Loucy (cell line): ENCODE results near the gene LY6G5B.

Experiments
- H2AFZ ChIP-seq: fragments of 200-600 bp; sonication (generic); 2 replicates; pipeline ENCODE4 v1.6.0; 2016; ENCODE audit warnings: antibody characterized with exemption, mild to moderate bottlenecking, low read length, moderate library complexity
- H3F3A ChIP-seq: fragments of 200-600 bp; 2 replicates; pipeline ENCODE4 v1.6.0; 2016; ENCODE audit warnings: antibody characterized with exemption, low read depth, mild to moderate bottlenecking
- H3K27me3 ChIP-seq: fragments of 200-600 bp; sonication (generic); 2 replicates; pipeline ENCODE4 v1.6.1; 2014; ENCODE audit warnings: low read length, mild to moderate bottlenecking; ENCODE audit not compliant: insufficient read depth, poor library complexity, severe bottlenecking
- H3K36me3 ChIP-seq: fragments of 200-600 bp; sonication (generic); 2 replicates; pipeline ENCODE4 v1.6.1; 2016; ENCODE audit warnings: low read length; ENCODE audit not compliant: insufficient read depth
- H3K4me1 ChIP-seq: fragments of 200-600 bp; sonication (generic); 2 replicates; pipeline ENCODE4 v1.5.1; 2014; ENCODE audit warnings: low read length, mild to moderate bottlenecking; ENCODE audit not compliant: insufficient read depth, poor library complexity, severe bottlenecking
- H3K4me2 ChIP-seq: fragments of 200-600 bp; sonication (generic); 2 replicates; pipeline ENCODE4 v1.6.0; 2014; ENCODE audit warnings: antibody characterized with exemption, low read length, low read depth, mild to moderate bottlenecking; ENCODE audit not compliant: poor library complexity, severe bottlenecking
- H3K4me3 ChIP-seq: fragments of 200-600 bp; sonication (generic); 2 replicates; pipeline ENCODE4 v1.5.1; 2014; ENCODE audit warnings: low read length, mild to moderate bottlenecking, mixed read lengths; ENCODE audit not compliant: poor library complexity, severe bottlenecking
- H3K79me2 ChIP-seq: fragments of 200-600 bp; sonication (generic); 2 replicates; pipeline ENCODE4 v1.6.1; 2014; ENCODE audit warnings: low read length; ENCODE audit not compliant: insufficient read depth
- H3K9ac ChIP-seq: fragments of 200-600 bp; sonication (generic); 2 replicates; pipeline ENCODE4 v1.6.0; 2014; ENCODE audit warnings: mild to moderate bottlenecking, low read depth, low read length, moderate library complexity; ENCODE audit not compliant: poor library complexity, severe bottlenecking
- H3K9me2 ChIP-seq: fragments of 200-600 bp; sonication (generic); replicated peaks from 2 replicates; pipeline ENCODE4 v1.6.1; 2016; ENCODE audit warnings: low read depth, low read length, mixed read lengths
- H3K9me3 ChIP-seq: fragments of 200-600 bp; sonication (generic); 2 replicates; pipeline ENCODE4 v1.6.1; 2014; ENCODE audit warnings: mild to moderate bottlenecking, antibody characterized with exemption, low read length, low read depth; ENCODE audit not compliant: insufficient read depth
- H4K20me1 ChIP-seq: fragments of 200-600 bp; sonication (generic); 2 replicates; pipeline ENCODE4 v1.6.0; 2014; ENCODE audit warnings: antibody characterized with exemption, low read length, mild to moderate bottlenecking; ENCODE audit not compliant: insufficient read depth, poor library complexity, severe bottlenecking
- CTCF ChIP-seq: fragments of 200-600 bp; sonication (generic); conservative IDR thresholded peaks from 2 replicates; pipeline ENCODE4 v1.5.1; 2014; ENCODE audit warnings: mild to moderate bottlenecking, antibody characterized with exemption, low read length
- EZH2phosphoT487 ChIP-seq: fragments of 200-600 bp; IDR thresholded peaks from 2 replicates; pipeline ENCODE4 v1.6.1; 2018; ENCODE audit warnings: antibody characterized with exemption, mild to moderate bottlenecking, moderate library complexity, borderline replicate concordance

Gene LY6G5B

GRCh38 chr6:31702819-31703716 lies 33.3 kb downstream of the LY6G5B start, which contains the start of gene ABHD16A:
TSS of gene ABHD16A (minus strand) at chr6:31703324. CDS start at chr6:31703281, 43 bp downstream.
- Histone ChIP-seq H3K27me3 (no peaks in the 10 kb centered on the region), H3K36me3 (no peaks in the 10 kb centered on the region), H2AFZ (peak within 1 kb of the TSS; percentile 77), H3K4me2 (peak within 1 kb of the TSS; percentile 88), H3K4me3 (peak within 1 kb of the TSS; percentile 88), H3K4me1 (peaks cover 19% of the 10 kb centered on the region), H3K79me2 (peaks cover 40% of the 10 kb centered on the region), H4K20me1 (peaks cover 15% of the 10 kb centered on the region), H3K9me2 (no peaks in the 10 kb centered on the region), H3F3A (no peaks in the 10 kb centered on the region), H3K9me3 (no peaks in the 10 kb centered on the region), H3K9ac (peak within 1 kb of the TSS; percentile 88)
- TF ChIP-seq CTCF: no peak
- TF ChIP-seq EZH2phosphoT487: no peak

- H3K4me2 ChIP-seq: no peak overlapping the region
- no peak for TF ChIP-seq CTCF
- TF ChIP-seq EZH2phosphoT487: no peak
- H4K20me1 ChIP-seq: peaks cover 12% of the 10 kb centered on the region
- peaks cover 19% of the 10 kb centered on the region for H3K79me2 ChIP-seq
- H3K36me3 ChIP-seq: no peaks in the 10 kb centered on the region
- no peaks in the 10 kb centered on the region for H3K9me2 ChIP-seq
- H3K4me3 ChIP-seq: no peak overlapping the region
- H3K9me3 ChIP-seq: no peaks in the 10 kb centered on the region
- no peak overlapping the region for H2AFZ ChIP-seq
- H3F3A ChIP-seq: no peaks in the 10 kb centered on the region
- no peak overlapping the region for H3K9ac ChIP-seq
- H3K27me3 ChIP-seq: no peaks in the 10 kb centered on the region
- H3K4me1 ChIP-seq: peaks cover 20% of the 10 kb centered on the region
Measured at GRCh38 chr6:31705931-31706330, 36.2 kb downstream of the LY6G5B start.

- Histone ChIP-seq H3K9ac (no peak within 1 kb of the TSS), H3F3A (no peaks in the 10 kb centered on the region), H3K36me3 (no peaks in the 10 kb centered on the region), H4K20me1 (peaks cover 6% of the 10 kb centered on the region), H3K4me1 (peaks cover 20% of the 10 kb centered on the region), H3K4me2 (no peak within 1 kb of the TSS), H2AFZ (no peak within 1 kb of the TSS), H3K4me3 (no peak within 1 kb of the TSS), H3K27me3 (no peaks in the 10 kb centered on the region), H3K79me2 (peaks cover 12% of the 10 kb centered on the region), H3K9me2 (no peaks in the 10 kb centered on the region), H3K9me3 (no peaks in the 10 kb centered on the region)
- no peak for TF ChIP-seq EZH2phosphoT487
- no peak for TF ChIP-seq CTCF
Measured at GRCh38 chr6:31706599-31706998, 36.8 kb downstream of the LY6G5B start, which contains the start of gene LY6G6F. TSS of gene LY6G6F (plus strand) at chr6:31706866. CDS start at chr6:31706907, 41 bp downstream.
